Testis (tissue), 2 donors: ENCODE results near the gene SORCS3.

Experiments used
- POLR2A ChIP-seq: fragments of 450-650 bp; IDR thresholded peaks from one replicate; pipeline ENCODE4 v1.6.1; 2017; ENCODE audit warnings: antibody characterized with exemption, mild to moderate bottlenecking, moderate library complexity
- TF ChIP-seq, protein P1 (sequence below), 3 experiments: fragments of 450-650 bp in 2 of 3; fragments of 200-600 bp in 1 of 3; sonication (generic) in 1 of 3; IDR thresholded peaks; one replicate each; pipeline ENCODE4 v1.5.1; 2016 to 2019; ENCODE audit warnings: antibody characterized with exemption in 3 of 3, mild to moderate bottlenecking in 2 of 3, moderate library complexity in 1 of 3

DNA sequence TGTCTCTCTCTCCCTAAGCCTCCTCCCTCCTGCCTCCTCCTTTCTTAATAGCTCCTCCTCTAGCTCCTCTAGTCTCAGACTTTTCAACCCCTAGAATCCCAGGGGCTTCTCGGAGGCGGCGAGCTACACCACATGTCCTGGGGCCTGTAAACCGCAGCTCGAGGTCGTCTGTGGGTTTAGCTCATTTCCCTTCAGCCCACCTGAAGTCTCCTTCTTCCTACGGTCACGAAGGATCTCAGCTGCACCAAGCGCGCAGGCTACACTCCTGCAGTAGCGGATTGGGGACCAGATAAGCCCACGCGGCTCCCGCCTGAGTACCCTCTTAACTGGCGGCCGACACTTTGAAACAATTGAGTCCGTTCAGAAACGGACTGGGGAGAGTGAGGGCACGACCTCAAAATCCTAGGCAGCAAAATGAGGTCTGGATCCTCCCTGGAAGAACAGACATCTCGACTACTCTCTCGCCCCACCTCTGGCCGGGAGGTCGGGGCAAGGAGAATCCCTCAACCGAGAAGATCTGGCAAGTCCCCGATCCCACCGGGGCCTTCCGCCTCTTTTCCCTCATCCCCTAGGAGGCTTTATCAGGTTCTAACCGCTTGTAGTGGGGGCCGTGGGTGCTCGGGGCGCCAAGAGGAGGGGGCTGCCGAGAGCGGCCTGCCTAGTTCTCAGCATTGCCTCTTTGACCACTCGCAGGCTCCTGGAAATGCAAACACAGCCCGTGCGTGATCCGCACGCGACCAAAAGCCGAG, 1.3 kb upstream of the SORCS3 start:
- no peak for TF ChIP-seq POLR2A
- TF ChIP-seq, protein P1, sequence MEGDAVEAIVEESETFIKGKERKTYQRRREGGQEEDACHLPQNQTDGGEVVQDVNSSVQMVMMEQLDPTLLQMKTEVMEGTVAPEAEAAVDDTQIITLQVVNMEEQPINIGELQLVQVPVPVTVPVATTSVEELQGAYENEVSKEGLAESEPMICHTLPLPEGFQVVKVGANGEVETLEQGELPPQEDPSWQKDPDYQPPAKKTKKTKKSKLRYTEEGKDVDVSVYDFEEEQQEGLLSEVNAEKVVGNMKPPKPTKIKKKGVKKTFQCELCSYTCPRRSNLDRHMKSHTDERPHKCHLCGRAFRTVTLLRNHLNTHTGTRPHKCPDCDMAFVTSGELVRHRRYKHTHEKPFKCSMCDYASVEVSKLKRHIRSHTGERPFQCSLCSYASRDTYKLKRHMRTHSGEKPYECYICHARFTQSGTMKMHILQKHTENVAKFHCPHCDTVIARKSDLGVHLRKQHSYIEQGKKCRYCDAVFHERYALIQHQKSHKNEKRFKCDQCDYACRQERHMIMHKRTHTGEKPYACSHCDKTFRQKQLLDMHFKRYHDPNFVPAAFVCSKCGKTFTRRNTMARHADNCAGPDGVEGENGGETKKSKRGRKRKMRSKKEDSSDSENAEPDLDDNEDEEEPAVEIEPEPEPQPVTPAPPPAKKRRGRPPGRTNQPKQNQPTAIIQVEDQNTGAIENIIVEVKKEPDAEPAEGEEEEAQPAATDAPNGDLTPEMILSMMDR (IDR thresholded peaks at IDR 0.05) = no peak
